GM18858 (cell line): ENCODE results near the gene SLC34A3.
"Not testable (repeated sequence)": the region's sequence is repeated elsewhere in the genome, so short reads cannot be mapped to it uniquely, and the experiment has no call there.

Source experiments
- ATAC-seq: cut with Tn5 transposase; IDR thresholded peaks from one replicate; pipeline ENCODE4 v1.9.1; 2021; ENCODE audit not compliant: unreplicated experiment

Gene SLC34A3

DNA sequence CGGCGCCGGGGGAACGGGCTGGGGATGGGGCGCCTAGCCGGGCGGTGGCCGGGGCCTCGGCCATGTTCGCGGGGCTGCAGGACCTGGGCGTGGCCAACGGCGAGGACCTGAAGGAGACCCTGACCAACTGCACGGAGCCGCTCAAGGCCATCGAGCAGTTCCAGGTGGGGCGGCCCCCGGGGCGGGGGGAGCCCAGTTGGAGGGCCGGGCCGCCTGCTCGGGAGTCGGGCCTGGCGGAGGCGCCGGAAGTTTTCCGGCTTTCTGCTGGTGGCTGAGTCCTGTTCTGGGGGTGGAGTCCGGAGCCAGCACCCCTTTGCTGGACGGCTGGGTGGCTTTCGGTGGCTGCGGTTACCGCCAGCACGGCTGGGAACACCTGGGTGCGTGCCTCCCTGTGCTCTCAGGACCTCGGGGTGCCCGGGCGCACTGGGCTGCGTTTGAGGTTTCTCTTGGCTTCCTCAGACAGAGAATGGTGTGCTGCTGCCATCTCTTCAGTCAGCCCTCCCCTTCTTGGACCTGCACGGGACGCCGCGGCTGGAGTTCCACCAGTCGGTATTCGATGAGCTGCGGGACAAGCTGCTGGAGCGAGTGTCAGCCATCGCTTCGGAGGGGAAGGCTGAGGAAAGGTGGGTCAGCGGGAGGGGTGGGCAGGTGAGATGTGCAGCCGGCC is 24.9 kb downstream of the SLC34A3 start:
- ATAC-seq = peak; percentile 31

GRCh38 chr9:137256362-137256761 is 25.7 kb downstream of the SLC34A3 start:
- no peak for ATAC-seq

DNA sequence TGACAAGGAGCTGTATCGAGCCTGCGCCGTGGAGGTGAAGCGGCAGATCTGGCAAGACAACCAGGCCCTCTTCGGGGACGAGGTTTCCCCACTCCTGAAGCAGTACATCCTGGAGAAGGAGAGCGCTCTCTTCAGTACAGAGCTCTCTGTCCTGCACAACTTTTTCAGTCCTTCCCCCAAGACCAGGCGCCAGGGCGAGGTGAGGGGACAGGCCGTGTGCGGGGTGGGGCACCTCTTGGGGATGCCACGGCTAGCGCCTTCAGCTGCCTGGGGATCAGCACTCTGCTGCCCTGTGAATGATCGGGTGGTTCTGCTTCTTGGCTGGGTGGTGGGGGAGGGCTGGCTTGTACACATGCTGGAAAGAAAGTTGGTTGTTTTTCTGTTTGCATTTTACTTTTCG is 26.2 kb downstream of the SLC34A3 start:
- no peak for ATAC-seq

GRCh38 chr9:137262173-137262908 is 31.6 kb downstream of the SLC34A3 start:
- ATAC-seq = not testable (repeated sequence)

- ATAC-seq = no peak
These were observed 32.2 kb downstream of the SLC34A3 start for GRCh38 chr9:137262909-137263285.

- ATAC-seq = no peak
These were observed 32.8 kb downstream of the SLC34A3 start for GRCh38 chr9:137263506-137263905.

DNA sequence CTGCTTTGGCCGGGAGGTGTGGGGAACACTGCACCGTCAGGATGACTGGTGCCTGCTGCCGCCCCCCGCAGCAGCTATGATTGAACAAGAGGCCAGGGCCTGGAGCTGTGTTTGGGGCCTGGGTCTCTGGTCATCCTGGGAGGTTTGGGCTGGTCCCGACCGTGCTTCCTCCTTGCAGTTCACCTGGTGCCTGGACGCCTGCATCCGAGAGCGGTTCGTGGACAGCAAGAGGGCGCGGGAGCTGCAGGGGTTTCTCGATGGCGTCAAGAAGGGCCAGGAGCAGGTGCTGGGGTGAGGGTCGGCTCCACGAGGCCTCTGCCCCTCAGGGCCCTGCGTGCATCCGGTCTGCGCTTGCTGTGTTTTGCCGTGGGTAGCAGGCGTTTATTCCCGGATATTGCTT is 33.4 kb downstream of the SLC34A3 start:
- ATAC-seq = no peak

GRCh38 chr9:137265496-137266161 is 34.9 kb downstream of the SLC34A3 start:
- no peak for ATAC-seq

DNA sequence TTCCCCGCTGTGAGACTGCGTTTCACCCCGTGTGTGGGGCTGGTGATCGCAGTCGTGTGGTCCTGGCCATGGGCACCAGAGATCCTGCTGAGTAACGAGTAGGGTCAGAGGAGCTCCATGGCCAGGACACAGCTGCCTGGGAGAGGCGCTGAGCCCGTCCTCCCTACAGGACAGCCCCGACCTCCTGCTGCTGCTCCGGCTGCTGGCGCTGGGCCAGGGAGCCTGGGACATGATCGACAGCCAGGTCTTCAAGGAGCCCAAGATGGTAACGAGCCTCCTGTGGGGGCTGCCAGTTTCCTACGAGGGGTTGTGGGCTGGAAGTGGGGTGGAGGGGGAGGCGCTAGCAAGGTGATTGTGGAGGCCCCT is 35.4 kb downstream of the SLC34A3 start:
- ATAC-seq = no peak

GRCh38 chr9:137266585-137267453 is 36.1 kb downstream of the SLC34A3 start:
- no peak for ATAC-seq

DNA sequence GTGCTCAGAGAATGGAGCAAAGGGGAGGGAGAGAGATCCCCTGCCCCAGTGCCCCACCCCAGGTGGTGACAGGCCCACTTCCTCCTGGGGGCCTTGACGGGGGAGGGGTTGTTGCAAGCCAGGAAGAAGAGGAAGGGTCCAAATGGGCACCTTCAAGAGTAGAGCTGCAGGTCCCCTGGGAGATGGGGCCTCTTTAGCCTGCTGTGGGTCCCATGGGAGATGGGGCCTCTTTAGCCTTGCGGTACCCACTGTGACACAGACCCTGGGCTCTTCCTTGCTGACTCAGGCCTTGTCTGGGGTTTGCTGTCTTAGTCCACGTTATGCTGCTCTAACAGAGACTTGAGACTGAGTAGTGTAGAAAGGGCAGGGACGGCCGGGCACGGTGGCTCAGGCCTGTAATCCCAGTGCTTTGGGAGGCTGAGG is 37.2 kb downstream of the SLC34A3 start:
- ATAC-seq = no peak

- no peak for ATAC-seq
These were observed 38.0 kb downstream of the SLC34A3 start for GRCh38 chr9:137268538-137269201.

DNA sequence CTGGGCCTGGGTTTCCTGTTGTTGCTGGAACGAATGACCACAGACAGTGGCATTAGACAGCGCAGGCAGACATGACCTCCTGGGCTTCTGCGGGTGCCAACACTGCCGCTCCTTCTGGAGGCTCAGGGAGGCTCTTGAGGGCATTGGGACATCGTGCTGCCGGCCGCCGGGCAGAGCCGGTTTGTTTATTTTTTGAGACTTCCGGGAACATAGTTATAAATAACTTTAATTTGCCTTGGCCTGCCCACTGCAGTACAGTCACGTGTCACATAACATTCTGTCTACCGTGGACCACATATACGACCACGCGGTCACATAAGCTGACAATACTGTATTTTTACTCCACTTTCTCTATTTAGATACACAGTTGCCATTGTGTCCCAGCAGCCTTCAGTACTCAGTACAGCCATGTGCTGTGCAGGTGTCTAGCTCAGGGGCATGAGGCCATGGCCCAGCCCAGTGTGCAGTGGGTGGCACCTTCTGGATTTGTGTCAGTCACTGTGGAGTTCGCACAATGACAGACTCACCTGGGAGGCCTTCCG is 38.6 kb downstream of the SLC34A3 start:
- ATAC-seq = no peak

DNA sequence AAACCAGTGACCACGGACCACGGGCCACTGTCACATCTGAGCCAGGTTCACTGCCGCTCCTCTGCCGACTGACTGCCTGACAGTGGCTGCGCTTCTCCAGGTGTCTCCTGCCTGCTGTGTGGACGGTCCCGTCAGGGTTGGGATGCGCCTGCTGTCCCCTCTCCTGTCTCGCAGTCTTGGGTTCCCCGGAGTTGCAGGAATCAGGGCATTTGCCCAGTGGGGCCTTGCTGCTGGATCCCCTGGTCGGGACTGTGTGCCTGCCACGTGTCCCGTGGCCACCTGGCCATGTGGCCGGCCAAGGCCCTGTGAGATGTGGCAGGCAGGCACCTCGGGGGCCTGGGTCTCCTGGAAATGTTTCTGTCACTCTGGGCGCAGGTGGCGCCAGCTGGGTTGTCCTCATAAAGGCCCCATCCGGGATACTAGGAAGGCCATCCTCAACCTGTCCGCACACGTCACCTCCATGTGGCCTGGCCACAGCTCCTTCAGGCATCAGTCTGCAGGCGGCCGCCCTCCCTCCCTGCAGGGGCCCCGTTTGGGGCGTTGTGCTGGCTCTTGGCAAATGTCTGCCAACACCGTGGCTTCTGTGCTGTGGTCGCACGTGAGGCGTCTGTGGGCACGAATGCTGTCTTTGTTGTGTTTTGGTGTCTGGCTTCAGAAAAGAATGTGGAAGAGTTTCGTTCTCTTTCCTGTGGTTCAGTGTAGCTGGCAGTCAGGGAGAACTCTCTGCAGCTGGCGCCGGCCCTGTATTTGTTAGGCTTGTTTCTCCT is 40.4 kb downstream of the SLC34A3 start:
- no peak for ATAC-seq

DNA sequence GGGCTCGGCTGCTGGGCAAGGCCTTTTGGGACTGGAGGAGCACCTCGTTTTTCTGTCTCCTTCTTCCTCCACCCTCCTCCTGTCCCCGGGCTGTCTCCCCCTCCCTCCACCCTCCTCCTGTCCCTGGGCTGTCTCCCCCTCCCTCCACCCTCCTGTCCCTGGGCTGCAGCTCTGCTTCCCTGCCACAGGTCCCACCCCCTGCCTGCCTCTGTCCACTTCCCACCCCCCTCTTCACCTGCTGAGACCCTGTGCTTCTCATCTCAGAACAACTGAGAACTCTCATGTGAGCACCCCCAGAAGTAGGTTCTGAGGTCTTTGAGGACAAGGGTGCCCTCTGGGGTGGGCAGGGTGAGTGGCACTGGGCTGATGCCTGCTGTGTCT is 41.0 kb downstream of the SLC34A3 start:
- no peak for ATAC-seq

GRCh38 chr9:137272241-137273094 is 41.8 kb downstream of the SLC34A3 start:
- no peak for ATAC-seq

GRCh38 chr9:137273095-137273490 is 42.4 kb downstream of the SLC34A3 start:
- no peak for ATAC-seq

GRCh38 chr9:137273611-137274320 is 43.1 kb downstream of the SLC34A3 start:
- ATAC-seq = no peak
